ENCODE data around the gene NXPH4.

NXPH4 gene

GRCh38 chr12:57215065-57215464 lies 1.5 kb upstream of the NXPH4 start:
- in situ Hi-C loops (cut with MboI; ENCODE audit: low sequenced_read_pairs) = no loop called here

- in situ Hi-C loops (cut with MboI; ENCODE audit: low sequenced_read_pairs) = no loop called here
Measured at GRCh38 chr12:57215668-57216013, 953 bp upstream of the NXPH4 start.

- in situ Hi-C loops (cut with MboI; ENCODE audit: low sequenced_read_pairs) = no loop called here
Measured at GRCh38 chr12:57216921-57217879, 606 bp downstream of the NXPH4 start.

- in situ Hi-C loops (cut with MboI; ENCODE audit: low sequenced_read_pairs) = no loop called here
Measured at GRCh38 chr12:57218030-57218853, 1.6 kb downstream of the NXPH4 start.

- in situ Hi-C loops (cut with MboI; ENCODE audit: low sequenced_read_pairs) = no loop called here
Measured at GRCh38 chr12:57219205-57219992, 2.8 kb downstream of the NXPH4 start.

GRCh38 chr12:57219993-57220754 lies 3.6 kb downstream of the NXPH4 start:
- in situ Hi-C loops (cut with MboI; ENCODE audit: low sequenced_read_pairs) = no loop called here

GRCh38 chr12:57220770-57221168 lies 4.2 kb downstream of the NXPH4 start:
- in situ Hi-C loops (cut with MboI; ENCODE audit: low sequenced_read_pairs) = no loop called here

GRCh38 chr12:57221169-57221917 lies 4.7 kb downstream of the NXPH4 start:
- in situ Hi-C loops (cut with MboI; ENCODE audit: low sequenced_read_pairs) = no loop called here

- in situ Hi-C loops (cut with MboI; ENCODE audit: low sequenced_read_pairs) = no loop called here
Measured at GRCh38 chr12:57222286-57223190, 5.9 kb downstream of the NXPH4 start.

- in situ Hi-C loops (cut with MboI; ENCODE audit: low sequenced_read_pairs) = no loop called here
Measured at GRCh38 chr12:57223191-57224165, 6.9 kb downstream of the NXPH4 start.

GRCh38 chr12:57224278-57224972 lies 7.8 kb downstream of the NXPH4 start:
- in situ Hi-C loops (cut with MboI; ENCODE audit: low sequenced_read_pairs) = no loop called here

- in situ Hi-C loops (cut with MboI; ENCODE audit: low sequenced_read_pairs) = no loop called here
Measured at GRCh38 chr12:57224973-57225679, 8.5 kb downstream of the NXPH4 start.

- in situ Hi-C loops (cut with MboI; ENCODE audit: low sequenced_read_pairs) = no loop called here
Measured at GRCh38 chr12:57225680-57226210, 9.2 kb downstream of the NXPH4 start.

GRCh38 chr12:57226588-57227314 lies 10.2 kb downstream of the NXPH4 start:
- in situ Hi-C loops (cut with MboI; ENCODE audit: low sequenced_read_pairs) = no loop called here
